Naive B cell (primary cell): ENCODE data around the gene RASA3. TPM values are rescaled to one million over a fixed set of nuclear protein-coding genes. Genes with fewer than 3 reads are reported as not detected.

Experiments
- ATAC-seq, 2 donors: fragments of 150-1000 bp; cut with Tn5 transposase; 2 replicates each; pipeline ENCODE4 v1.10.0; 2021; ENCODE audit warnings: low read depth in 2 of 2, mild to moderate bottlenecking in 2 of 2, moderate library complexity in 2 of 2
- DNase-seq: peaks from one replicate; pipeline ENCODE4 v3.0.0; 2022
- H3K27ac Mint-ChIP-seq, 6 donors: one replicate each; pipeline ENCODE4 v1.8.0; 2020 to 2022; ENCODE audit warnings: mild to moderate bottlenecking in 6 of 6, mixed read lengths in 6 of 6, moderate library complexity in 5 of 6, inconsistent platforms in 2 of 6
- H3K27me3 Mint-ChIP-seq, 3 donors: one replicate each; pipeline ENCODE4 v1.8.0; 2021 to 2022; ENCODE audit warnings: mixed read lengths in 3 of 3, mild to moderate bottlenecking in 1 of 3
- H3K36me3 Mint-ChIP-seq, 2 donors: one replicate each; pipeline ENCODE4 v1.8.0; 2020 to 2022; ENCODE audit warnings: mixed read lengths in 2 of 2, inconsistent platforms in 1 of 2, mild to moderate bottlenecking in 1 of 2
- H3K4me1 Mint-ChIP-seq, 3 donors: one replicate each; pipeline ENCODE4 v1.8.0; 2020 to 2022; ENCODE audit warnings: mixed read lengths in 3 of 3, inconsistent platforms in 1 of 3, mild to moderate bottlenecking in 1 of 3, moderate library complexity in 1 of 3
- H3K4me3 Mint-ChIP-seq, 8 donors: one replicate each; pipeline ENCODE4 v1.8.0; 2020 to 2022; ENCODE audit warnings: mild to moderate bottlenecking in 8 of 8, mixed read lengths in 8 of 8, moderate library complexity in 8 of 8, inconsistent platforms in 2 of 8
- H3K9me3 Mint-ChIP-seq, 7 donors: one replicate each; pipeline ENCODE4 v1.8.0; 2020 to 2022; ENCODE audit warnings: mixed read lengths in 7 of 7, mild to moderate bottlenecking in 5 of 7, inconsistent platforms in 2 of 7, moderate library complexity in 1 of 7
- polyA plus RNA-seq, 6 donors: library from polyadenylated mRNA; unstranded; fragments of 300-500 nt; fragmentation: Illumina TruSeq; gene quantifications; one replicate each; pipeline ENCODE4 v1.2.3, GENCODE V29; 2021; ENCODE audit warnings: low read depth in 6 of 6

The RASA3 gene
- polyA plus RNA-seq, 6 donors from 2014 or later, result 17.1 to 41.9 (median 28.8) TPM

GRCh38 chr13:114029866-114030625 lies 102.4 kb downstream of the RASA3 start:
- DNase-seq (no peak), ATAC-seq (no peak)
- Mint-ChIP-seq H3K4me3 (no peak overlapping the region), H3K36me3 (peaks cover 4 to 10% of the 10 kb centered on the region in 2 donors), H3K27ac (peak overlapping the region in 3 of 6 donors; percentile 65 to 93 (median 73)), H3K27me3 (no peaks in the 10 kb centered on the region), H3K9me3 (no peaks in the 10 kb centered on the region), H3K4me1 (peaks cover 30 to 41% (median 39%) of the 10 kb centered on the region in 3 donors)

- Mint-ChIP-seq H3K27me3 (no peaks in the 10 kb centered on the region), H3K4me3 (peak overlapping the region in 4 of 8 donors; percentile 22 to 66 (median 34)), H3K9me3 (no peaks in the 10 kb centered on the region), H3K36me3 (peaks cover 4 to 10% of the 10 kb centered on the region in 2 donors), H3K27ac (peak overlapping the region in 3 of 6 donors; percentile 56 to 79 (median 70)), H3K4me1 (peaks cover 32 to 50% (median 36%) of the 10 kb centered on the region in 3 donors)
- DNase-seq (no peak), ATAC-seq (no peak)
Observed at GRCh38 chr13:114027826-114028225, 104.6 kb downstream of the RASA3 start.

- Mint-ChIP-seq H3K36me3 (peaks cover 4 to 10% of the 10 kb centered on the region in 2 donors), H3K27ac (peak overlapping the region; percentile 56 to 79 (median 60)), H3K9me3 (no peaks in the 10 kb centered on the region), H3K4me3 (peak overlapping the region in 4 of 8 donors; percentile 22 to 68 (median 50)), H3K27me3 (no peaks in the 10 kb centered on the region), H3K4me1 (peaks cover 29 to 45% (median 33%) of the 10 kb centered on the region in 3 donors)
- DNase-seq, result no peak
- peak in 1 of 2 donors; percentile 15 for ATAC-seq
Observed at GRCh38 chr13:114027046-114027715, 105.2 kb downstream of the RASA3 start.

- peaks cover 27 to 44% (median 30%) of the 10 kb centered on the region in 3 donors for H3K4me1 Mint-ChIP-seq
- no peaks in the 10 kb centered on the region for H3K9me3 Mint-ChIP-seq
- H3K27ac Mint-ChIP-seq, result peak overlapping the region in 3 of 6 donors; percentile 56 to 79 (median 75)
- peaks cover 4 to 9% of the 10 kb centered on the region in 2 donors for H3K36me3 Mint-ChIP-seq
- no peak for ATAC-seq
- peak overlapping the region in 1 of 8 donors; percentile 66 for H3K4me3 Mint-ChIP-seq
- DNase-seq, result no peak
- H3K27me3 Mint-ChIP-seq, result no peaks in the 10 kb centered on the region
Observed at GRCh38 chr13:114026481-114026880, 105.9 kb downstream of the RASA3 start.

- DNase-seq, result no peak
- Mint-ChIP-seq H3K4me3 (peak overlapping the region in 1 of 8 donors; percentile 8), H3K36me3 (peaks cover 3 to 4% of the 10 kb centered on the region in 2 donors), H3K4me1 (peaks cover 24 to 38% (median 24%) of the 10 kb centered on the region in 3 donors), H3K9me3 (no peaks in the 10 kb centered on the region), H3K27me3 (no peaks in the 10 kb centered on the region), H3K27ac (peak overlapping the region in 1 of 6 donors; percentile 56)
- no peak for ATAC-seq
Observed at GRCh38 chr13:114025714-114026431, 106.5 kb downstream of the RASA3 start.

GRCh38 chr13:114025405-114025713 lies 107.1 kb downstream of the RASA3 start:
- Mint-ChIP-seq H3K4me3 (peak overlapping the region in 2 of 8 donors; percentile 8 to 37), H3K36me3 (peaks cover 0 to 4% of the 10 kb centered on the region in 2 donors), H3K4me1 (peaks cover 20 to 33% (median 24%) of the 10 kb centered on the region in 3 donors), H3K27ac (peak overlapping the region in 1 of 6 donors; percentile 15), H3K9me3 (no peaks in the 10 kb centered on the region), H3K27me3 (no peaks in the 10 kb centered on the region)
- DNase-seq, result no peak
- no peak for ATAC-seq

GRCh38 chr13:114024603-114025404 lies 107.6 kb downstream of the RASA3 start:
- Mint-ChIP-seq H3K4me1 (peaks cover 20 to 30% (median 24%) of the 10 kb centered on the region in 3 donors), H3K27ac (peak overlapping the region in 3 of 6 donors; percentile 15 to 57 (median 42)), H3K9me3 (no peaks in the 10 kb centered on the region), H3K36me3 (peaks cover 0 to 4% of the 10 kb centered on the region in 2 donors), H3K27me3 (no peaks in the 10 kb centered on the region), H3K4me3 (peak overlapping the region in 1 of 8 donors; percentile 43)
- DNase-seq (no peak), ATAC-seq (peak; percentile 76 to 83)

- no peaks in the 10 kb centered on the region for H3K9me3 Mint-ChIP-seq
- H3K4me1 Mint-ChIP-seq, result peaks cover 17 to 26% (median 24%) of the 10 kb centered on the region in 3 donors
- peak overlapping the region in 2 of 8 donors; percentile 43 to 47 for H3K4me3 Mint-ChIP-seq
- no peaks in the 10 kb centered on the region for H3K27me3 Mint-ChIP-seq
- DNase-seq (no peak), ATAC-seq (no peak)
- peak overlapping the region in 3 of 6 donors; percentile 47 to 76 (median 57) for H3K27ac Mint-ChIP-seq
- H3K36me3 Mint-ChIP-seq, result peaks cover 0 to 4% of the 10 kb centered on the region in 2 donors
Observed at GRCh38 chr13:114023716-114024602, 108.5 kb downstream of the RASA3 start.

- Mint-ChIP-seq H3K27me3 (no peaks in the 10 kb centered on the region), H3K4me1 (peaks cover 17 to 23% (median 19%) of the 10 kb centered on the region in 3 donors), H3K4me3 (no peak overlapping the region), H3K27ac (peak overlapping the region in 2 of 6 donors; percentile 4 to 20), H3K9me3 (no peaks in the 10 kb centered on the region), H3K36me3 (peaks cover 0 to 4% of the 10 kb centered on the region in 2 donors)
- ATAC-seq (no peak), DNase-seq (no peak)
Observed at GRCh38 chr13:114022876-114023275, 109.5 kb downstream of the RASA3 start.

- no peak for ATAC-seq
- H3K27me3 Mint-ChIP-seq, result no peaks in the 10 kb centered on the region
- no peak overlapping the region for H3K4me3 Mint-ChIP-seq
- H3K4me1 Mint-ChIP-seq, result peaks cover 12 to 17% (median 14%) of the 10 kb centered on the region in 3 donors
- peak overlapping the region in 1 of 6 donors; percentile 29 for H3K27ac Mint-ChIP-seq
- peaks cover 0 to 1% of the 10 kb centered on the region in 2 donors for H3K36me3 Mint-ChIP-seq
- no peaks in the 10 kb centered on the region for H3K9me3 Mint-ChIP-seq
- no peak for DNase-seq
Observed at GRCh38 chr13:114022309-114022669, 110.1 kb downstream of the RASA3 start.

- Mint-ChIP-seq H3K4me1 (peaks cover 10 to 17% (median 12%) of the 10 kb centered on the region in 3 donors), H3K27me3 (no peaks in the 10 kb centered on the region), H3K9me3 (no peaks in the 10 kb centered on the region), H3K27ac (peak overlapping the region in 1 of 6 donors; percentile 29), H3K4me3 (peak overlapping the region in 1 of 8 donors; percentile 52), H3K36me3 (peaks cover 2 to 3% of the 10 kb centered on the region in 2 donors)
- no peak for DNase-seq
- ATAC-seq, result no peak
Observed at GRCh38 chr13:114021464-114022308, 110.7 kb downstream of the RASA3 start.
